GM19023 (cell line): ENCODE results near the gene PDGFRB.

Source experiments
- ATAC-seq: cut with Tn5 transposase; IDR thresholded peaks from one replicate; pipeline ENCODE4 v1.9.1; 2021; ENCODE audit warnings: mild to moderate bottlenecking, moderate library complexity; ENCODE audit not compliant: unreplicated experiment

The PDGFRB gene

DNA sequence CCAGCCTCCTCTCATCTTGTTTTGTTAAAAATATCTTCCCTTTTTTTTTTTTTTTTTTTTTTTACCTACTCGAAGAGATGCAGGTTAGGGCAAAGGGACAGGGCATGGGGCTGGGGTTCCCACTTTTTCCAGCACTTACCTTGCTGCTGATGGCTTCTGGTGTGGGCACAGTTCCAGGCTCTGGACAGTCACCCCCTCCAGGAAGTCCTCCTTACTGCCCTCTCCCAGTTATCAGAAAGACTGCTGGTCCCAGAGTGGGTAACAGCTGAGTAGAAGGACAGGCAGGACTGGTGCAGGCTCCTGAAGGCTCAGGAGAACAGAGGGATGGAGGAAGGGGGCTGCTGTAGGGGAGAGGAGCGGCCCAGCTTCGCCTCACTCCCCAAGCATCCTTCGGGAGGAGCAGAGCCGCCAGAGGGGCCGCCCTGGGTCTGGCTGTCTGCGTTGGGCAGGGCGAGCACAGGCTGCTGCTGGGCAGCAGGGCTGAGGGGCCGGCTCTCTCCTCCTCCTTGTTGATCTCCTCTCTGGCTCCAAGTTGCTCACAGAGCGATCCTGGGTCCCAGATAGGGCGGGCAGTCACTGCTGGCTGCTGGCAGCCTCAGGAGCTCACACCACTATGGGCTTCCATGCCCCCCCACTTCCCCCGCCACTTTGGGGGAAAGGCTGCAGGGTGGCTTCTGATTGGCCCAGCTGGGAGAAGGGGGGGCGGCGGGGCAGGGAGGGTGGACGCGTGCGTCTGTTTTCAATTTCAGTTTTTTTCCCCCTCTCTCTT is at the start of gene PDGFRB:
Gene PDGFRB (minus strand): TSS at position 588 of the 769 bp plus-strand sequence. CDS start 18,798 bp downstream, outside the sequence.
- ATAC-seq, result peak; percentile 54

DNA sequence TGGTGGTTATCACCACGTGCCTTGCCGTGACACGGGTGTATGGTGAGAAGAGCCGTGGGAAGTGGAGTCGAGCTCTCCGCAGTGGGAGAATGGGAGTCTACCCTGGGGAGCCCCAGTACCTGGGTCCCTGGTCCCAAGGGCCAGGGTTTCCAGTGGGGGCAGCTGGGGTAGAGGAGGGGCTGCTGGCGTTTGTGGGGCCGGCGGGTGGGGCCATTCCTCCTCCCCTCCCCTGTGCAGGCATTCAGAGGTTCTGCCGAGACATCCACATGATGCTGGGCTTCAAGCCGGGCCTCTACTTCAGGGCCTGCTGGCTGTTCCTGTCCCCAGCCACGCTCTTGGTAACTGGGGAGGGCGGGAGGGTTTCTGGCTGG is 48.9 kb upstream of the PDGFRB start:
- ATAC-seq, result no peak

DNA sequence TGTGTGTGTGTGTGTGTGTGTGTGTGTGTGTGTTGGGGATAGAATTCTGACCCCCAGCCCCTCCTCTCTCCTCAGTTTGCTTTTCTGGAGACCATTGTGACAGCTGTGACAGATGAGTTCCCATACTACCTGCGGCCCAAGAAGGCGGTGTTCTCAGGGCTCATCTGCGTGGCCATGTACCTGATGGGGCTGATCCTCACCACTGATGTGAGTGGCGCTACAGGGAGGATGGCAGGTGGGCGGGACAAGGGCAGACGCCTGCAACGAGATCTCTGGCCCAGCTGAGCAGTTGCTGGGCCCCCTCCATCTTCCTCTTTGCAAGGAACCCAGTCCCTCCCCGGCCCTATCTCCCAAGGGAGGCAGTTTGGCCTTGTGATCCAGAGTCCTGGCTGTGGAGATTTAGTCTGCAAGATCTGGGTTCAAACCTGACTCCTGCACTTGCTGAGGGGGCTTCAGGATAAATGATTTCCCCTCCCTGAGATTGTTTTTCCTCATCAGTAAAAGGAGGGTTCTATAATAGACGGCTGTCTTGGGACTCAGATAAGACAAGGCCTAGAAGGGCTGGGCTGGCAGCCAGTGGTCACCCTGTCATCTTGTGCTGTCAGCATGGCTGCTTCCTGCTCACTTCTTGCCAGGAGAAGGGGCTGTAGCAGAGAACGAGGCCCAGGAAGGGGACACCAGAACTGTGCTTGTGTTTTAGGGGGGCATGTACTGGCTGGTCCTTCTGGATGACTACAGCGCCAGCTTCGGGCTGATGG is 48.4 kb upstream of the PDGFRB start:
- no peak for ATAC-seq

DNA sequence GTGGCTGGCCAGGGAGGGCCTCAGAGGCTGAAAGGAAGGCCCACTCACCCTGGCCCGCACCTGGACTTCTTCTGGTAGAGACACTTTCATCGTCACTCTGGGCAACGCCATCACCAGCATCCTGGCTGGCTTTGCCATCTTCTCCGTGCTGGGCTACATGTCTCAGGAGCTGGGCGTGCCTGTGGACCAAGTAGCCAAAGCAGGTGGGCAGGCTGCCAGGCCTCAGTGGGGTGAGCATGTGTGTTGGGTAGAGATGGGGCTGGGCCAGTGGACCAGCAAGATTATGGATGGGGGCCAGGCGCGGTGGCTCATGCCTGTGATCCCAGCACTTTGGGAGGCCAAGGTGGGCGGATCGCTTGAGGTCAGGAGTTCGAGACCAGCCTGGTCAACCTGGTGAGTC is 46.9 kb upstream of the PDGFRB start:
- no peak for ATAC-seq

DNA sequence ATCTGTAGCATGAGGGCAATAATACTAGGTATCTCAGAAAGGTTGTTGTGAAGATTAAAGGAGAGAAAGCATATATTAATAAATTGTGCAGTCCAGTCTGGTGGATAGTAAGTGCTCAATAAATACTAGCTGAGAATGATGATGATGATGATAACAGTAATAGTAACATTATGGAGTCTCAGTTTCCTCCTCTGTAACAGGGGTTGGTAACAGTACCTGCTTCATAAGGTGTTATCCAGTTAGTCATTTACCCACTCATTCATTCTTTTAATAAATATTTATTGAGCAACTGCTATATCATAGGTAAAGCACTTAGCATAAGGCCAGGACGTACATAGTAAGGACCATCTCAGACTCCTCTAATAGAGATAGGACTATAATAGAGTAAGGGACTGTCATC is 41.8 kb upstream of the PDGFRB start:
- no peak for ATAC-seq

DNA sequence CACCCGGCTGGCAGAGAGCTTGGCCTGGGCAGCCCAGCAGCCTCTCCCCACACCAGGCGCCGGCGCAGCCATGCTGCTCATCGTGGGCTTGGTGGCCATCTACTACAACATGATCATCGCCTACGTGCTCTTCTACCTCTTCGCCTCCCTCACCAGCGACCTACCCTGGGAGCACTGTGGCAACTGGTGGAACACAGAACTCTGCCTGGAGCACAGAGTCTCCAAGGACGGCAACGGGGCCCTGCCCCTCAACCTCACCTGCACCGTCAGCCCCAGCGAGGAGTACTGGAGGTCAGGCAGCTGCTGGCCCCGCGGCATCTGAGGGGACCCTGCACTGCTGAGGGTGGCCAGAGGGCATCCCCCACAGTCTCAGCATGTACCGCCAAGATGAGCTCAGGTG is 41.3 kb upstream of the PDGFRB start:
- no peak for ATAC-seq

DNA sequence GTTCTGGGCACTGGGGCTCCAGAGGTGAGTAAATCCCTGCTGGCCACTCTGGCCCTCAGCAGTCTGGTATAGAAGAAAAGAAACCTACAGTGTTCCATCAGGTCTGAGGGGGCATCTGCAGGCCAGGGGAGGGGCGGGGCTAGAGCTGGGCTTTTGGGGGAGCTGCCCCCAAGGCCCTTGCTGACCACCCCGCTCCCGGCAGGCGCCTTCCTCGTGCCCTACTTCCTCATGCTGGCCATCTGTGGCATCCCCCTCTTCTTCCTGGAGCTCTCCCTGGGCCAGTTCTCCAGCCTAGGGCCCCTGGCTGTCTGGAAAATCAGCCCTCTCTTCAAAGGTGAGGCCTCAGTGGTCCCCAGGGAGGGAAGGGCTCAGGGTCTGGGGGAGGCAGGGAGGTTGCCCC is 40.9 kb upstream of the PDGFRB start:
- no peak for ATAC-seq

DNA sequence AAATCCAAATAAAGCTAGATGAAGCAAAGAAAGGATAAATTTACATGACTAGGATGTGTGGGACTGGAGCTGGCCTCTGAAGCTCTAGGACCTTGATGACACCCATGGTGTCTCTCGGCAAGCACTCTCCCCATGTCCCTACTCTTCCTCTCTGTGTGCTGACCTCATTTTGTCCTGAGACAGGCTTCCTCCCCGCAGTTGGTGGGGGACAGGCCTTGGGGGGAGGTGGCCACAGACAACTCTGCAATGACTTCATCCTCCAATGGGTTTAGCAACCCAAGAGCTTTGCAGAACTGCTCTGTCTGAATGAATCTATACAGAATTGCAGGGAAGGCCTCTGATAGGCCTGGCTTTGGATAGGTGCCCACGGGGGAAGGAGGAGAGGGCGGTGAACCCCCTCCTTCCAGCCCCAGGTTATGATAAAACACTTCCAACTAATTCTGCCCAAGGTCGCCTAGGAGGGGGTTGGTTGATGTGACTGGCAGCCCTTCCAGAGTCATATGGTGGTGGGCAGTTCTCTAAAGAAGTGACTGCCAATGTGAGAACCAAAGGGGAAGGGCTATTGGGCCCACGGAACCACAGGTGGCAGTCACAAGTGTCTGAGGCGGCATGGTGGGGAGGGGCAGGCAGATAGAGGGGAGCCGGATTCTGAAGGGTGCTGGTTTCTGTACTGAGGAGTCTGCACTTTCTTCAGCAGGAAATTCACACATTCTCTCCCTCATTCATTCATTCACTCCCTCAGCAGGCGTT is 40.3 kb upstream of the PDGFRB start:
- no peak for ATAC-seq

DNA sequence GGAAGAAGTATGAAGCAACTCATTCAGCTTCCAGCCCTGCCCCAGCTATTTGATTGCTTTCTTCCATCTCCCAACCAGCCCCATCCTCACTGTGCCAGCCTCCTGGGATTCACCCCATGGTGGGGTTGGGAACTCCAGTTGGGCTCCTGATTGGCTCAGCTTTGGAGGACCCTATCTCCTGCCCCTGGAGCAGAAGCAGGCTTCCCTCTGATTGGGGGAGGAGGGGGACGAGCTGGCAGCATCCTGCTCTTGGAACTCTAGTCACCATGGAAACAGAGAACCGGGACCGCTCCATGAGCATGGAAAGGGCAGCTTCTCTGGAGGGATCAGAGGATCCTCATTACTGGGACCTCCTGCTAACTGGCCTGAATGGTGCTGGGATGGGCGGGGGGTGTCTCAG is 36.8 kb upstream of the PDGFRB start:
- ATAC-seq, result no peak

DNA sequence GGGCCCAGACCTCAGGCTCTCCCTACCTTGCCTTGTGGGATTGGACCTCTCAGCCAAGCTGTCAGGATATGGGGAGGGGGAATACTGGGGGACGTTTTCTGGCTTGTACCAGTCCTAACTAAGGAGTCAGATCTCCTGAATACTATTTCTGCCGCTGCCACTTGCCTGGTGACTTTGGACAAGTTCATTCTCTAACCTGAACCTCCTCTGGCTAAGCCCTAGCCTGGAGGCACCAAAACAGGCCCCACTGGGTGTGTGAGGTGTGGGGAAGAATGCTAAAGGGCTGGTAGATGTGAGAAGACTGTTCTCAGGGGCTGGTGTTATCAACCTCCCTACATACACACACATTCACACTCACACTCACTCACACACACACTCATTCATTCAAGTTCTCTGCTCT is 35.3 kb upstream of the PDGFRB start:
- ATAC-seq, result no peak

DNA sequence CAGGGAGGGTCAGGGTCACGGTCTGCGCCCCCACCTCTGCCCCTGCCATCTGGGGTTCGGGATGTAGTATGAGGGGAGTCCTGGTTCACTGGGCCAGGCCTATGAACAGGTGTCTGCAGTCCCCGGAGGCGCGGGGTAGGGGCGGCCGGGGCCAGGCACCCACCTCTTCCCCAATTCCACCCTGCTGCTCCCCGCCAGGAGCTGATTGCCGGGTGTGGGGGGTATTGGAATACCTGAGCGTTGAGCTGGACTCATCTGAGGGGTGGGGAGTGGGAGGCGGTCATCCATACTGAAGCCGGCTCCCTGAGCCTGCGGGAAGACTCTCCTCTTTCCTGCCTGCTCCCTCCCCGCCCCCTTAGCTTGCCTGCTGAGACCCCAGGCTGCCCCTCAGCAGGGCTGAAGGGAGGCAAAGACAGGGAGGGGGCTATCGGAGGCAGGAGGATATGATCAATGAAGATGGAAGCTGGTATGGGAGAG is 34.9 kb upstream of the PDGFRB start:
- no peak for ATAC-seq

DNA sequence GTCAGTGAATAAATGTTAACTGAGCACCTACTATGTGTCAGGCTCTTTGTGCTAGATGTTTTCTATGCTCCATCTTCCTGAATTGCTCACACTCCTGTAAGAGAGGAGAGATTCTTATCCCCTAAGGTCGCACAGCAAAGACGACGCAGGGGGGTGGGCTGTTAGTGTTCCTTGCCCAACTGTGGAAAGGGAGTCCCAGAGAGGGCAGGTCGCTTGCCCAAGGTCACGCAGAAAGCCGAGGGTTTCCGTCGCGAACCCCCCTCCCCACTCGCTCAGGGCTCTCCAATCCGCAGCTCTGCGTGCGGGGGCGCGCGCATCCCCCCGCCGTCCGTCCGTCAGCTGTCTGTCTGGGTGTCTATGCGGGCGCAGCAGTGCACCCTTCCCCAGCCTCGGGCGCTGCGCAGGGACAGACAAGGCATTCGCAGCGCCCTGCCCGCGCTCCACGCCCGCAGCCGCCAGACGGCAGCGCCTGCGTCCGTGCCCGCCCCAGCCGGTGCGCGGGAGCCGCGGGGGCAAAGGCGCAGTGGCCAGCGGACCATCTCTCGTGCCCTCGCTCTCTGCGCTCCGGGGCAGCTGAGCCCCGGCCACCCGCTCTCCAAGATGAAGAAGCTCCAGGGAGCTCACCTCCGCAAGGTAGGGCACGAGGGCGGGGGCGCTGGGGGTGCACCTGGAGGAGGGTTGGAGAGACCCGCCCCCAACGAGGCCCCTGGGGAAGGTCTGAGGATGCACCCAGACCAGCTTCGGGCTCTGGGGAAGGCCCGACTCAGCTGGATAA is 34.3 kb upstream of the PDGFRB start, which contains the start of gene SLC6A7:
Gene SLC6A7 (plus strand): TSS at position 335 of the 775 bp plus-strand sequence. CDS start 266 bp downstream, at position 601.
- ATAC-seq, result no peak

DNA sequence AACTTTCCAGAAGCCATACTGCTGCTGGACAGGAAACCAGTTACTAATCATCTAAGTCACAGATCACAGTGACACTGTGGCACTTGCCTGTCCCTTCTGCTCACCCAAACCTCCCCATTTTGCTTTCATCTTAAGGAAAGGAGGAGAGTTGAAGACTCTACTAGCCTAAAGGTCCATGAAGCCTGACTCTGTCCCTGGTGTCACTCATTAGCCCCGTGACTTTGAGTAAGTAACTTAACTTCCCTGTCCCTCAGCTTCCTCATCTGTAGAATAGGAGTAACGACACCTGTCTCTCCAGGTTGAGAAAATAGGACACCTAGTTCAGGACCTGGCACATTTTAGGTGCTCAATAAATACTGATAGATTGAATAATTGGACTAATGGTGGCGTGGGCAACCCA is 33.7 kb upstream of the PDGFRB start:
- ATAC-seq, result no peak

DNA sequence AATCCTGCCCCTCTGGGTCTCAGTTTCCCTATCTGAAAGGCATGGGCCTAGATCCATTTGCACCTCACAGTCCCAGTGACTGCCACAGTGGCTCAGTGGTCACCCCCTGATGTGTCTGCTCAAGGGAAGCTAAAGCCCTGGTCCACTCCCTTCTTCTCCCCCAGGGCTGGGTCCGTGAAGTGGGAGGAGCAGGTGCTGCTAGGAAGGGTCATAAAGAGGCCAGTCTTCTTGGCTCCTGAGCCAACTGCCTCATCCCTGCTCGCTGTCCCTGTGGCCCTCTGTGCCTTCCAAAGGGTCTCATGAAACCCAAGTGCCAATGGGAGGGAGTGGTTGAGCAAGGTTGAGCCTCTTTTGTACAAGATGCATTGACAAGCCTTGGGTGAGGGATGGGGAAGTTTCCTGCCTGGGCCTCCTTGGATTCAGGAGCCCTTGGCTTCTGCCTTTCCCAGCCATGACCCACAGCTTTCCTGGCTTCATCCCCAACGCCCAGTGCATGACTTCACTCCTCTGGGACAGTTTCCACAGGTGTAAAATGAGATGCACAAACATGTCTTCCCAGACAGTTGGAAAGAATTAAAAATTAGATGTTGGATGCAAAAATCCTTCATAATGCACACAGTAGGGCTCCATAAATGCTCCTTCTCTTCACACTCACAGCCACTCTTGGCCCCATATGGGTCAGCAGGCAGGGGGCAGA is 32.6 kb upstream of the PDGFRB start:
- ATAC-seq, result no peak

DNA sequence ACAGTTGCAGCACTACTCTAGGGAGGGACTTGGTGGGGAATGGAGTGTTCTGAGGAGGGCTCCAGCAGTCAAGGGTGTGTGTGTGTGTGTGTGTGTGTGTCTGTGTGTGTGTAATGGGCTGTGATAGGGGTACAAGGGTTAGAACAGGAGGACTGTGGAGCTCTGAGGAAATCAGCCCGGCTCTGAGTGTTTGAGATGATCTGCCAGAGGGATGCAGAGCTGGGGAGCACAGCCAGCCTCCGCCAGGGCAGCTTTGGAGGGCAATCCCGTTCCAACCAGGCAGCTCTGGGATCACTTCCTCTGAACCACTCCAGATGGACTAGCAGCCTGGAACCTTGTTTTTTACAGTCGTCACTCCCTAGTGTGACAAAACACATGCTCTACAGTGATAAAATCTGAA is 31.3 kb upstream of the PDGFRB start:
- no peak for ATAC-seq

DNA sequence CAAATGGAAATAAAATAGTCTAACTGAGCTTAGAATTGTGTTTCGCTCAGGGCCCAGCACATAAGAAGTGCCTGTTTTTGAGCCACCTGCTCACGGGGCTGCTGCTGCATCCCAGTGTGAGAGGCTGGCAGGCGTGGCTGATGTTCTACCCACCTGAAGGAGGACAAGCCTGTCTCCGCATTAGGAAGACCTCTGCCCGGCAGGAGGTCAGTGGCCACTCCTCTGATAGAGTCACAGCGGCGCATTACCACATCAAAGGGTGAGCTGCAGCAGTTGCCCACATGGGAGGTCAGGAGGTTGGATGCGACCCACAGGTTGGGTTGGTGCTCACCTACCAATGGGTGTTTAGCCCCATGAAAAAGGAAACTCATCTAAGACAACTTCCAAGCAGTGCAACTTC is 30.5 kb upstream of the PDGFRB start:
- ATAC-seq, result no peak

DNA sequence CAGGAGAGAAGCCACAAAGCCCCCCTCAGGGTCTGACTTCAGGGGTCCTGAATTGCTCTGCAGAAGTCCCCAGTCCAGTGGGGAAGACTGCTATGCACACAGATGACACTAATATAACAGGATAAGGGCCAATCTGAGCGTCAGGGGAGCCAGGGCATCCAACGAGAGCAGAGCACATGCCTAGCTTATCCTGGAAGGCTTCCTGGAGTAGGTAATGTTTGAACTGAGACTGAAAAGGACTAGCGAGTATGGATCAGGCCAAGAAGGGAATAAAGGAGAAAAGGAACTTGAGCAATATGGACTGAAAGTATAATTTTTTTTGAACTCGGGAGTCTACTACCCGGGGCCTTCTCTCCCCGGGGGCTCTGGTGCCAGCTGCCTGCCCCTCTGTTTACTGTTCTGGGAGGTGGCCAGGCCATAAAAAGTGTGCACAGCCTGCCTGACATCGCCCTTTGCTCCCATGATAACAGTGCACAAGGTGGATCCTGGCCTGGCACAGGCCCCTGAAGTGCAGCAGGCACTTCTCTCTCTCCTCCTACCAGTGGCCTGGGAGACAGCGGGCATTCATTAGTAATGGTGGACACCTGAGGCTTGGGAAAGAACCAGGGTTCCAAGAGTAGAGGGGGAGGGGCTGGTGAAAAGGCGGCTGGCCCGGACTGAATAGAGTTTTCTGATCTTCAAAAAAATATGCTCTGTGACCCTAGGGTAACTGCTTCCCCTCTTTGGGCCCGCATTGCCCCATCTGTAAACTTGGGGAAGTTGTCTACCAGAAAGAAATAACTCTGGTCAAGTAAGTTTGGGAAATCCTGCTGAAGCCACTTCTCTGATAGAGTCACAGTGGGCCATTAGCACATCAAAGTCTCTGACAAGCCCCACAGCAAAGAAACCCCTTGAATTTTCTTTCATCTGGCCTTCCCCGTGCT is 29.6 kb upstream of the PDGFRB start:
- no peak for ATAC-seq

DNA sequence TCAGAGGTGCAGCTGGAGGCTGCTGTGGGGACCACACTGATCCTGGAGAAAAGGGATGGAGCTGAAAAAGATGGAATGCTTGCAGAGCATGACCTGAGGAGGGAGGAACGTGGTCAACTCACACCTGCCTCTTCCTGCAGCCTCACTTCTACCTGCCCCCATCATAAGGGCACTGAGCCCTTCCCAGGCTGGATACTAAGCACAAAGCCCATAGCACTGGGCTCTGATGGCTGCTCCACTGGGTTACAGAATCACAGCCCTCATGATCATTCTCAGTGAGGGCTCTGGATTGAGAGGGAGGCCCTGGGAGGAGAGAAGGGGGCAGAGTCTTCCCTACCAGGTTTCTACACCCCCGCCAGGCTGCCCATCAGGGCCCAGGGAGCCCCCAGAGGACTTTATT is 28.4 kb upstream of the PDGFRB start:
- ATAC-seq, result no peak

DNA sequence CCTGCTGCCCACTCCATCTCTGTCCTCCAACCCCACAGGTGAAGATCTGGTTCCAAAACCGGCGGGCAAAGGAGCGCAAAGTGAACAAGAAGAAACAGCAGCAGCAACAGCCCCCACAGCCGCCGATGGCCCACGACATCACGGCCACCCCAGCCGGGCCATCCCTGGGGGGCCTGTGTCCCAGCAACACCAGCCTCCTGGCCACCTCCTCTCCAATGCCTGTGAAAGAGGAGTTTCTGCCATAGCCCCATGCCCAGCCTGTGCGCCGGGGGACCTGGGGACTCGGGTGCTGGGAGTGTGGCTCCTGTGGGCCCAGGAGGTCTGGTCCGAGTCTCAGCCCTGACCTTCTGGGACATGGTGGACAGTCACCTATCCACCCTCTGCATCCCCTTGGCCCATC is 27.8 kb upstream of the PDGFRB start:
- no peak for ATAC-seq
